HUES64 (cell line): ENCODE measurements around the gene PDHX.

Experiments used
- H3K27ac ChIP-seq: 2 replicates; pipeline ENCODE4 v1.7.0; 2013; ENCODE audit warnings: low read depth, low read length, inconsistent platforms
- H3K27me3 ChIP-seq: 2 replicates; pipeline ENCODE4 v1.6.1; 2013; ENCODE audit warnings: mild to moderate bottlenecking, low read length; ENCODE audit not compliant: insufficient read depth
- H3K36me3 ChIP-seq: 2 replicates; pipeline ENCODE4 v1.6.1; 2013; ENCODE audit warnings: mild to moderate bottlenecking, low read length; ENCODE audit not compliant: insufficient read depth
- H3K4me1 ChIP-seq: 2 replicates; pipeline ENCODE4 v1.6.1; 2013; ENCODE audit warnings: mild to moderate bottlenecking, low read length, moderate library complexity; ENCODE audit not compliant: insufficient read depth
- H3K4me3 ChIP-seq: 2 replicates; pipeline ENCODE4 v1.5.1; 2013; ENCODE audit warnings: mild to moderate bottlenecking, low read length, moderate library complexity
- H3K9ac ChIP-seq: 2 replicates; pipeline ENCODE4 v1.6.1; 2013; ENCODE audit warnings: mild to moderate bottlenecking, low read depth, low read length
- H3K9me3 ChIP-seq: 2 replicates; pipeline ENCODE4 v1.6.1; 2013; ENCODE audit warnings: low read depth, low read length; ENCODE audit not compliant: insufficient read depth
- WGBS: fragments of 150-250, 120-280 bp; methylation state at CpG from one replicate; pipeline ENCODE4 v1.1.7; 2013; ENCODE audit warnings: missing lambda C conversion rate; 5-methylcytosine and 5-hydroxymethylcytosine counted together

The PDHX gene

GRCh38 chr11:34960277-34960676, 43.9 kb downstream of the PDHX start:
- no peak overlapping the region for H3K4me3 ChIP-seq
- H3K9ac ChIP-seq = no peak overlapping the region
- H3K27ac ChIP-seq = no peak overlapping the region
- H3K36me3 ChIP-seq = peaks cover 32% of the 10 kb centered on the region
- H3K27me3 ChIP-seq = no peaks in the 10 kb centered on the region
- WGBS = 96% methylated on average over 3 of the region's 4 CpGs
- H3K9me3 ChIP-seq = no peaks in the 10 kb centered on the region
- H3K4me1 ChIP-seq = peaks cover 4% of the 10 kb centered on the region; the same call in 1 of the 2 replicates

GRCh38 chr11:34962034-34962433, 45.6 kb downstream of the PDHX start:
- no peak overlapping the region for H3K4me3 ChIP-seq
- H3K9ac ChIP-seq = no peak overlapping the region
- H3K27ac ChIP-seq = no peak overlapping the region
- no peaks in the 10 kb centered on the region for H3K9me3 ChIP-seq
- H3K27me3 ChIP-seq = no peaks in the 10 kb centered on the region
- peaks cover 39% of the 10 kb centered on the region for H3K36me3 ChIP-seq
- no peaks in the 10 kb centered on the region for H3K4me1 ChIP-seq

GRCh38 chr11:34963351-34963750, 46.9 kb downstream of the PDHX start:
- Histone ChIP-seq H3K4me1 (no peaks in the 10 kb centered on the region), H3K27ac (no peak overlapping the region), H3K9me3 (no peaks in the 10 kb centered on the region), H3K36me3 (peaks cover 44% of the 10 kb centered on the region), H3K4me3 (no peak overlapping the region), H3K9ac (no peak overlapping the region), H3K27me3 (no peaks in the 10 kb centered on the region)
- WGBS = 95% methylated on average over 5 of the region's 5 CpGs

- Histone ChIP-seq H3K36me3 (peaks cover 48% of the 10 kb centered on the region), H3K27ac (no peak overlapping the region), H3K27me3 (no peaks in the 10 kb centered on the region), H3K9ac (no peak overlapping the region), H3K4me1 (no peaks in the 10 kb centered on the region), H3K4me3 (no peak overlapping the region), H3K9me3 (no peaks in the 10 kb centered on the region)
- WGBS = 65% methylated on average over 3 of the region's 3 CpGs
Observed at GRCh38 chr11:34964610-34965331, 48.4 kb downstream of the PDHX start.

- Histone ChIP-seq H3K27me3 (no peaks in the 10 kb centered on the region), H3K4me1 (no peaks in the 10 kb centered on the region), H3K36me3 (peaks cover 72% of the 10 kb centered on the region), H3K27ac (no peak overlapping the region), H3K9me3 (no peaks in the 10 kb centered on the region), H3K9ac (no peak overlapping the region), H3K4me3 (no peak overlapping the region)
- WGBS = 98% methylated on average over 4 of the region's 4 CpGs
Observed at GRCh38 chr11:34968862-34969261, 52.4 kb downstream of the PDHX start.

- H3K27ac ChIP-seq = no peak overlapping the region
- 99% methylated on average over 3 of the region's 3 CpGs for WGBS
- no peak overlapping the region for H3K4me3 ChIP-seq
- H3K9me3 ChIP-seq = no peaks in the 10 kb centered on the region
- no peaks in the 10 kb centered on the region for H3K27me3 ChIP-seq
- no peak overlapping the region for H3K9ac ChIP-seq
- no peaks in the 10 kb centered on the region for H3K4me1 ChIP-seq
- peaks cover 77% of the 10 kb centered on the region for H3K36me3 ChIP-seq
Observed at GRCh38 chr11:34970033-34970432, 53.6 kb downstream of the PDHX start.

- no peak overlapping the region for H3K9ac ChIP-seq
- H3K36me3 ChIP-seq = peaks cover 76% of the 10 kb centered on the region
- H3K4me1 ChIP-seq = peaks cover 1% of the 10 kb centered on the region; the same call in 1 of the 2 replicates
- H3K9me3 ChIP-seq = no peaks in the 10 kb centered on the region
- no peak overlapping the region for H3K4me3 ChIP-seq
- no peak overlapping the region for H3K27ac ChIP-seq
- H3K27me3 ChIP-seq = no peaks in the 10 kb centered on the region
Observed at GRCh38 chr11:34970480-34970879, 54.1 kb downstream of the PDHX start.

- Histone ChIP-seq H3K9ac (no peak overlapping the region), H3K36me3 (peaks cover 69% of the 10 kb centered on the region), H3K4me3 (no peak overlapping the region), H3K9me3 (no peaks in the 10 kb centered on the region), H3K27me3 (no peaks in the 10 kb centered on the region), H3K4me1 (peaks cover 6% of the 10 kb centered on the region; the same call in 1 of the 2 replicates), H3K27ac (no peak overlapping the region)
- WGBS = no CpG with 5 or more reads among the region's 1 CpG
Observed at GRCh38 chr11:34971928-34972327, 55.5 kb downstream of the PDHX start.

GRCh38 chr11:34972366-34972765, 55.9 kb downstream of the PDHX start:
- Histone ChIP-seq H3K4me3 (no peak overlapping the region), H3K9ac (no peak overlapping the region), H3K4me1 (peaks cover 9% of the 10 kb centered on the region; the same call in 1 of the 2 replicates), H3K27me3 (no peaks in the 10 kb centered on the region), H3K9me3 (no peaks in the 10 kb centered on the region), H3K36me3 (peaks cover 67% of the 10 kb centered on the region), H3K27ac (no peak overlapping the region)
- 96% methylated on average over 6 of the region's 8 CpGs for WGBS

- peaks cover 65% of the 10 kb centered on the region for H3K36me3 ChIP-seq
- H3K4me1 ChIP-seq = peaks cover 14% of the 10 kb centered on the region
- H3K27ac ChIP-seq = no peak overlapping the region
- no peaks in the 10 kb centered on the region for H3K27me3 ChIP-seq
- WGBS = 83% methylated on average over 1 of the region's 2 CpGs
- H3K4me3 ChIP-seq = no peak overlapping the region
- H3K9ac ChIP-seq = no peak overlapping the region
- H3K9me3 ChIP-seq = no peaks in the 10 kb centered on the region
Observed at GRCh38 chr11:34972892-34973291, 56.5 kb downstream of the PDHX start.

- H3K4me3 ChIP-seq = no peak overlapping the region
- no peaks in the 10 kb centered on the region for H3K27me3 ChIP-seq
- H3K9ac ChIP-seq = no peak overlapping the region
- peaks cover 25% of the 10 kb centered on the region for H3K4me1 ChIP-seq
- WGBS = 76% methylated on average over 3 of the region's 3 CpGs
- peaks cover 52% of the 10 kb centered on the region for H3K36me3 ChIP-seq
- H3K27ac ChIP-seq = no peak overlapping the region
- no peaks in the 10 kb centered on the region for H3K9me3 ChIP-seq
Observed at GRCh38 chr11:34975482-34975881, 59.1 kb downstream of the PDHX start.
